Omental fat pad (tissue), 4 donors: Measurements from ENCODE around the gene PTPRC. TPM values are rescaled to one million over a fixed set of nuclear protein-coding genes. Genes with fewer than 3 reads are reported as not detected.

Source experiments
- ATAC-seq: fragments of 150-250 bp; one replicate; pipeline ENCODE4 v1.9.1; 2016; ENCODE audit warnings: mild to moderate bottlenecking, moderate library complexity; ENCODE audit not compliant: low FRiP score
- DNase-seq: peaks from one replicate; pipeline ENCODE4 v3.0.0-alpha.2; 2019; ENCODE audit warnings: low spot score
- total RNA-seq, 4 donors: library from RNA; depleted of rRNA; stranded (reverse); fragments of >200 nt; gene quantifications; one replicate each; pipeline ENCODE4 v1.1.0, GENCODE V29; 2016
- TF ChIP-seq, protein P1 (sequence below), 3 donors: fragments of 450-650 bp; IDR thresholded peaks; one replicate each; pipeline ENCODE4 v1.5.1; 2016 to 2017; ENCODE audit warnings: antibody characterized with exemption in 3 of 3, mild to moderate bottlenecking in 3 of 3, moderate library complexity in 2 of 3

PTPRC gene
- total RNA-seq, 4 donors from 2014 or later, result 36.5 to 127 (median 67.1) TPM

DNA sequence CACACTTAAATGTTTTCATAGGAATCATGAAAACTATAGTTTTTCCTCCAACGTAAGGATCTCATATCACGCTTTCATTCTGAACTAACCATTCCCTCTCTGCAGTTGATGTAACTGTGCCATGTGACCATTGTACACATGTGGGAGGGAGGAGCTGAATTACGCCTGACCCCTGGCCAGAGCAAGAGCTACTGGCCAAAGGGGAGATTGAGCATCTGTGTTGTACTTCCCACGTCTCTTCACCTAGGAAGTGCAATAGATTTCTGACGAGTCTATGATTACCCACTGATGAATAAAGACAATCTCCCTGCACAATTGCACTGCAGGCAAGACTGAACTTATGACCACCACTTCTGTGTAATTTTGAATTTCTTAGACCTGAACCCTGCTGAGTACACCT is 24.0 kb downstream of the PTPRC start:
- no peak for ATAC-seq
- TF ChIP-seq, protein P1, sequence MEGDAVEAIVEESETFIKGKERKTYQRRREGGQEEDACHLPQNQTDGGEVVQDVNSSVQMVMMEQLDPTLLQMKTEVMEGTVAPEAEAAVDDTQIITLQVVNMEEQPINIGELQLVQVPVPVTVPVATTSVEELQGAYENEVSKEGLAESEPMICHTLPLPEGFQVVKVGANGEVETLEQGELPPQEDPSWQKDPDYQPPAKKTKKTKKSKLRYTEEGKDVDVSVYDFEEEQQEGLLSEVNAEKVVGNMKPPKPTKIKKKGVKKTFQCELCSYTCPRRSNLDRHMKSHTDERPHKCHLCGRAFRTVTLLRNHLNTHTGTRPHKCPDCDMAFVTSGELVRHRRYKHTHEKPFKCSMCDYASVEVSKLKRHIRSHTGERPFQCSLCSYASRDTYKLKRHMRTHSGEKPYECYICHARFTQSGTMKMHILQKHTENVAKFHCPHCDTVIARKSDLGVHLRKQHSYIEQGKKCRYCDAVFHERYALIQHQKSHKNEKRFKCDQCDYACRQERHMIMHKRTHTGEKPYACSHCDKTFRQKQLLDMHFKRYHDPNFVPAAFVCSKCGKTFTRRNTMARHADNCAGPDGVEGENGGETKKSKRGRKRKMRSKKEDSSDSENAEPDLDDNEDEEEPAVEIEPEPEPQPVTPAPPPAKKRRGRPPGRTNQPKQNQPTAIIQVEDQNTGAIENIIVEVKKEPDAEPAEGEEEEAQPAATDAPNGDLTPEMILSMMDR (IDR thresholded peaks at IDR 0.05), result no peak
- no peak for DNase-seq

DNA sequence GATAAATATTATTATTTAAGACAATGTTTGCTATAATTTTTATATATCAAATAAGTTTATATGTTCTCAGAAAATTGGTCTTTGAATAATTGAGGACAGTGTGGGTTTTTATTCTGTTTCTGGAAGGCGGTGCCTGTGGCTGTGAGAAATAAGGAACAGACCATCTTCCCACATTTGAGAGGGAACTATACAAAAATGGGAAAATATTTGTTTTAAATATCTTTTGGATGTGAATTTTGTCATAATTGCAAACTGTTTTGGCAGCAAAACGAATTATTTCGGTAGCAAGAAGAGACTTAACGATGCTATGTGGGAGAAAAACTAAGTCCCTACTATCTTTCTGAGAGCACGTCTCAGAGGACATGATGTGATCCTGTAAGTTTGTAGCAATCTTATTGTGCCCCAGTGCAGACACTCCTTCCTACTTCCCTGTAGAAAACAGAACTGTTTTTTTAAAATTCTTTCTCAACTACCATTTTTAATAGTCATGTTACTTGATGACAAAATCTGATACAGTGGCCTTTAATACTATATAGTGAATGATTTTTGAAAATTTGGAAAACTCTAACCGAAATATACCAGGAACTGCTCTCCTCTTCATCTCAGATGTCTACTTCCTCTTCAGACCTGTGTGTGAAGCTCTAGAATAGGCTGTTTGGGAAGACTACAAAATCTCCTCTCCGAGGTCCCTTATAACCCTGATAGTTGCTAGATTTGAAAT is 25.4 kb downstream of the PTPRC start:
- DNase-seq, result no peak
- no peak for ATAC-seq
- TF ChIP-seq, protein P1 (IDR thresholded peaks at IDR 0.05), result no peak

DNA sequence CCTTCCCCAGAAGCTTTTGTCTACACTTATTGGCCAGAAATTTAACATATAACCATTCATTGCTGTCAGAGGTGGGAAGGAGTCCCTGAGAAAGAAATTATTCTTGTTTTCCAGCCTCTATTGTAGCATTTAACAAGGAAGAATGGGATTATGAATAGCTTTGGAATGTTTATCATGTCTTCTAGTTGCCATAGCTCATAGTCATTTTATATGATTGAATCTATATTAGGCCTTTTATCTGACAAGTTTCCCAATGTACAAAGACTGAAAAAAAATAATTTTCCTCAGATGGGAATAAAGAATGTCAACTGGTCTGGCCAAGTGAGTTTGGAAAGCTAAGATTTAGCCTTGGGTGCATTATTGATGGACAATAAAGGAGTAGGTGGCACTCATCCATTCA is 28.3 kb downstream of the PTPRC start:
- no peak for ATAC-seq
- TF ChIP-seq, protein P1 (IDR thresholded peaks at IDR 0.05), result no peak
- no peak for DNase-seq

DNA sequence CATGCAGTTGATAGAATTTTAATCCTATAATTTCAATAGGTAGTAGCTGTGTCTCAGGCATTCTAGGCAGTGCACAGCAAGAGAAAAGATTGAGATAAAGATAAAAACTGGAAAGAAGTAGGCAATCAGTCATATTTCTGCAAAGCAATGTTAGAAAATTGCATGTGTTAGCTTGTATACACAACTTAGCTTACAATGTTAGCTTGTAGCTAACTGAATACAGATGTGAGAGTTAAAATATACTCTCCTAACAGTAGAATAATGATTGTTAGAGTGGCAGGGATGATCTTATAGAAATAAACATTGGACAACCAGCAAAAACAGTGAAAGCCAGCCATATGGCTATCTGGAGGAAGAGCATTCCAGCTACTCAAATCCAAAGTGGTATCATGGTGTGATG is 29.0 kb downstream of the PTPRC start:
- ATAC-seq (no peak), DNase-seq (no peak)
- TF ChIP-seq, protein P1 (IDR thresholded peaks at IDR 0.05), result no peak

DNA sequence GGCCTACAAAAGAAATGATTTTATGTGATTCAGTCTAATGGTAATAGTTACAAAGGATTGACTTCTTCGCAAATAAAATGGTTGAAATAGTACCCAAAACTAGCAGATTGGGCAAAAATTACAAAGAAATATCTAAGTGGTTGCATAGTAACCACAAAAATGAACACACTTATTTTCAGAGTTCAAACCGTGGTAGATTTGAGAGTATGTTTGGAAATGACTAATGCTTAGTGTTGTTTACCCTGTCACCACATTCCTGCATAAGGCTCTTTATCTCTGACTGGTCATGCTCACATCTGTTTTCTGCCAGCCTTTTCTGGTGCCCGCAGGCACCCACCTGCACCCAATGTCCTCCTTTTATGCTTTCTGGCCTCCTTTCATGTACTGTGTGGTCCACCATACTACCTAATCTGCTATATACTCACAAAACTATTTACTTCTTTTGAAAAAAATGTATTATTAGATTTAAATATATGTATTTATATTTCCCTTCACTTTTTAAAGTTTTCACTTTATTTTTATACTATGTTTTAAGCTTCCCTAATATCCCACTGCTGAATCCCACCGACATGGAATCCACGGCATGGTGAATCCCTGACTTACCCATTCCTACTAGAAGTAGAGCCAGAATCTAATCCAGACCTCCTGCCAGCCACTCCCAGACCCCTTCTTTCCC is 30.3 kb downstream of the PTPRC start:
- DNase-seq (no peak), ATAC-seq (no peak)
- TF ChIP-seq, protein P1 (IDR thresholded peaks at IDR 0.05), result no peak

DNA sequence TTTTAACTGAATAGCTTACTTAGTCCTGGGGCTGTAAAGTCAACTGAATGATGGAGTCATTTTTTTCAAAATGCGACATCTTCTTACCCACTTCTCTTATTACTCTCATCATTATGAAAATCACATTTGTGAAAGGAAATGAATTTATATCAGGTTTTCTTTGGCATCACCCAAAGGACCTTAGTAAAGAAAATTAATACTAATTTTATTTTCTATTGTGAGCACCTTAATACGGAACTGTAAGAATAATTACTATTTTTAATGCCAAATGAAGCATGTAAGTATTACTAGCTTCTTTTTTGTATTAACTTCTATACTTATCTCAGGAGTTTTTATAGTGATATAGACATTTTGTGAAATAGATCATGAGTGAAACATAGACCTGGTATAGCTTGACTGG is 30.9 kb downstream of the PTPRC start:
- ATAC-seq (no peak), DNase-seq (no peak)
- TF ChIP-seq, protein P1 (IDR thresholded peaks at IDR 0.05), result no peak

DNA sequence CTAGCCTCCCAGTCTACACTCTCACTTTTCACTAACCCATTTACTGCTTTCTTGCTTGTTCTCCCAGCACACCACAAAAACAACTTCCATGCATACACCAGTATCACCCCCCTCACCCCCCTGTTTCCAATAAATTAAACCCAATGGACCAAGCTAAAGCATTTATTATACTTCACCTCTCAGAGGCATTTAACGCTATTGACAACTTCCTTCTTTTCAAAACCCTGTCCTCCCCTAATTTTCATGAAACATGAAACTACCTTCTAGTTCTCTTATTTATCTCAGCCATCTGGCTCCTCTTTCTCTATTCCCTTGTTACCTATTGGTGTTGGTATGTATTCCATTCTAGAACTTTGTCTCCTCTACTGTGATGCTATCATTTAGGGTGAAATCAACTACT is 32.3 kb downstream of the PTPRC start:
- TF ChIP-seq, protein P1 (IDR thresholded peaks at IDR 0.05), result no peak
- no peak for ATAC-seq
- no peak for DNase-seq
